GM13976 (cell line): ENCODE data around the gene NMRK2.

Experiments used
- DNase-seq: peaks from one replicate; pipeline ENCODE4 v3.0.0; 2012; ENCODE audit warnings: low spot score
- CTCF ChIP-seq: IDR thresholded peaks from 2 replicates; pipeline ENCODE4 v1.5.1; 2012; ENCODE audit warnings: borderline replicate concordance, mild to moderate bottlenecking; ENCODE audit not compliant: insufficient read depth; ENCODE audit errors: extremely low read depth, missing control alignments, control extremely low read depth
- in situ Hi-C: fragments of 300-500 bp; cut with MboI; formaldehyde crosslinking; loops from one replicate; pipeline ENCODE4 v1.12.0; 2022; ENCODE audit warnings: low sequenced_read_pairs, mixed read lengths, inconsistent platforms; ENCODE audit not compliant: unreplicated experiment

NMRK2 gene

GRCh38 chr19:3984908-3985642 is 52.2 kb downstream of the NMRK2 start, which contains the start of gene EEF2:
TSS of gene EEF2 (minus strand) at chr19:3985463. CDS start at chr19:3985380, 83 bp downstream.
- peak; percentile 96 for DNase-seq
- no peak for TF ChIP-seq CTCF
- in situ Hi-C loops: loop anchor here (10.0 kb wide), 1 partner anchor 220 kb away; no protein-coding TSS in a partner anchor

- DNase-seq: no peak
- in situ Hi-C loops: loop anchor here (10.0 kb wide), 1 partner anchor 219 kb away; no protein-coding TSS in a partner anchor
- no peak for TF ChIP-seq CTCF
Measured at GRCh38 chr19:3985643-3986259, 52.9 kb downstream of the NMRK2 start.

GRCh38 chr19:3986260-3987041 is 53.6 kb downstream of the NMRK2 start:
- DNase-seq: no peak
- in situ Hi-C loops: loop anchor here (10.0 kb wide), 1 partner anchor 218 kb away; no protein-coding TSS in a partner anchor
- peak; percentile 48 for TF ChIP-seq CTCF

- peak; percentile 84 for TF ChIP-seq CTCF
- DNase-seq: peak; percentile 88
- in situ Hi-C loops: loop anchor here (10.0 kb wide), 1 partner anchor 217 kb away; no protein-coding TSS in a partner anchor
Measured at GRCh38 chr19:3987619-3988371, 54.9 kb downstream of the NMRK2 start.

GRCh38 chr19:3990815-3991117 is 57.9 kb downstream of the NMRK2 start:
- TF ChIP-seq CTCF: no peak
- in situ Hi-C loops: no loop called here
- DNase-seq: no peak
